Chondrocyte (in vitro differentiated cells): ENCODE measurements around the gene COL6A1. TPM values are rescaled to one million over a fixed set of nuclear protein-coding genes. Genes with fewer than 3 reads are reported as not detected.

Source experiments
- DNase-seq: peaks from one replicate; pipeline ENCODE4 v3.0.0; 2021; ENCODE audit warnings: mixed read lengths, low spot score
- H3K27ac Mint-ChIP-seq: one replicate; pipeline ENCODE4 v1.8.0; 2021; ENCODE audit warnings: mild to moderate bottlenecking, moderate library complexity, mixed read lengths; ENCODE audit not compliant: unreplicated experiment
- H3K27me3 Mint-ChIP-seq: 2 replicates; pipeline ENCODE4 v1.8.0; 2021; ENCODE audit warnings: low read depth, mixed read lengths
- H3K36me3 Mint-ChIP-seq: 2 replicates; pipeline ENCODE4 v1.8.0; 2021; ENCODE audit warnings: low read depth, mixed read lengths
- H3K4me1 Mint-ChIP-seq: 2 replicates; pipeline ENCODE4 v1.8.0; 2021; ENCODE audit warnings: low read depth, mild to moderate bottlenecking, mixed read lengths
- H3K4me3 Mint-ChIP-seq: one replicate; pipeline ENCODE4 v1.8.0; 2021; ENCODE audit warnings: mild to moderate bottlenecking, moderate library complexity, mixed read lengths; ENCODE audit not compliant: unreplicated experiment
- H3K9me3 Mint-ChIP-seq: 2 replicates; pipeline ENCODE4 v1.8.0; 2021; ENCODE audit warnings: low read depth, mixed read lengths
- total RNA-seq: library from RNA; stranded (reverse); gene quantifications from 3 replicates; pipeline ENCODE4 v1.2.1, GENCODE V29; 2021
- TF ChIP-seq, protein P1 (sequence below): fragments of 200-600 bp; sonication (generic); IDR thresholded peaks from 2 replicates; pipeline ENCODE4 v1.5.0; 2021; ENCODE audit warnings: antibody characterized with exemption, mild to moderate bottlenecking, moderate library complexity

Gene COL6A1
- total RNA-seq, 1 donor from 2014 or later = 1,052 TPM

DNA sequence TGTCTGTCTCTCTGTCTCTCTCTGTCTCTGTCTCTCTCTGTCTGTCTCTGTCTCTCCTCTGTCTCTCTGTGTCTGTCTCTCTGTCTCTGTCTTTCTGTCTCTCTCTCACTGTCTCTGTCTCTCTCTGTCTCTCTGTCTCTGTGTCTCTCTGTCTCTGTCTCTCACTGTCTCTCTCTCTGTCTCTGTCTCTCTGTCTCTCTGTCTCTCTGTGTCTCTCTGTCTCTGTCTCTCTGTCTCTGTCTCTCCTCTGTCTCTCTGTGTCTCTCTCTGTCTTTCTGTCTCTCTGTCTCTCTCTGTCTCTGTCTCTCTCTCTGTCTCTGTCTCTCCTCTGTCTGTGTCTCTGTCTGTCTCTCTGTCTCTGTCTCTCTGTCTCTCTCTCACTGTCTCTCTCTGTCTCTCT lies 873 bp upstream of the COL6A1 start:
- Mint-ChIP-seq H3K4me1 (peaks cover 39% of the 10 kb centered on the region), H3K4me3 (no peak overlapping the region), H3K36me3 (peaks cover 11% of the 10 kb centered on the region), H3K27ac (no peak overlapping the region), H3K27me3 (no peaks in the 10 kb centered on the region), H3K9me3 (no peaks in the 10 kb centered on the region)
- TF ChIP-seq, protein P1, sequence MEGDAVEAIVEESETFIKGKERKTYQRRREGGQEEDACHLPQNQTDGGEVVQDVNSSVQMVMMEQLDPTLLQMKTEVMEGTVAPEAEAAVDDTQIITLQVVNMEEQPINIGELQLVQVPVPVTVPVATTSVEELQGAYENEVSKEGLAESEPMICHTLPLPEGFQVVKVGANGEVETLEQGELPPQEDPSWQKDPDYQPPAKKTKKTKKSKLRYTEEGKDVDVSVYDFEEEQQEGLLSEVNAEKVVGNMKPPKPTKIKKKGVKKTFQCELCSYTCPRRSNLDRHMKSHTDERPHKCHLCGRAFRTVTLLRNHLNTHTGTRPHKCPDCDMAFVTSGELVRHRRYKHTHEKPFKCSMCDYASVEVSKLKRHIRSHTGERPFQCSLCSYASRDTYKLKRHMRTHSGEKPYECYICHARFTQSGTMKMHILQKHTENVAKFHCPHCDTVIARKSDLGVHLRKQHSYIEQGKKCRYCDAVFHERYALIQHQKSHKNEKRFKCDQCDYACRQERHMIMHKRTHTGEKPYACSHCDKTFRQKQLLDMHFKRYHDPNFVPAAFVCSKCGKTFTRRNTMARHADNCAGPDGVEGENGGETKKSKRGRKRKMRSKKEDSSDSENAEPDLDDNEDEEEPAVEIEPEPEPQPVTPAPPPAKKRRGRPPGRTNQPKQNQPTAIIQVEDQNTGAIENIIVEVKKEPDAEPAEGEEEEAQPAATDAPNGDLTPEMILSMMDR = no peak
- no peak for DNase-seq

DNA sequence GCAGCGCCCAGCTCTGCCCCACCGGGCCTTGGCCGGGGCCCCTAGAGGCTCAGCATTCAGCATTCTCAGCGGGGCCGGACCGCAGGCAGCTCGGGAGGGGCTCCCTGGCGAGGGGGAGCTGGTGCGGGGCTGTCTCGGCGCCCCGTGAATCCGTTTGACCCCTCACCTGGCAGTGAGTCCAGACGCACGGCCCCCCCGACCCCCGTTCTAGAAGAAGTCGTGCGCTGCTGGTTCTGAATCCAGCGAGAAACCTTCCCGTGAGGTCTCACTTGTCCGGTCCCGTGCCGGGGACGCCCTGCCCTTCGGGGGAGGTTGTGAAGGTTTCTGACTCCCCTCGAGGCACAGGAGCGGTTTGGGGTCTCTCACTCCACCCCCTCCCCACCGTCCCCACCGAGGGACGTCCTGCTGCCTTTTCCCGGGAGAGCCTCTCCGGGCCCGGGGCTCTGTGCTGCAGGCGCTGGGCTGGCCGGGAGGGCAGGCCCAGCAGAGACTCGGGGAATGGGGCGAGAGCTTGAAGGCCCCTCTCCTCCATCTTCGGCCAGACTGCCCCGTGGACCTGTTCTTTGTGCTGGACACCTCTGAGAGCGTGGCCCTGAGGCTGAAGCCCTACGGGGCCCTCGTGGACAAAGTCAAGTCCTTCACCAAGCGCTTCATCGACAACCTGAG lies 655 bp downstream of the COL6A1 start:
- peaks cover 35% of the 10 kb centered on the region for H3K4me1 Mint-ChIP-seq
- DNase-seq = no peak
- peaks cover 16% of the 10 kb centered on the region for H3K36me3 Mint-ChIP-seq
- H3K27ac Mint-ChIP-seq = peak overlapping the region; percentile 17
- no peaks in the 10 kb centered on the region for H3K27me3 Mint-ChIP-seq
- peak overlapping the region; percentile 78 for H3K4me3 Mint-ChIP-seq
- TF ChIP-seq, protein P1 = no peak
- no peaks in the 10 kb centered on the region for H3K9me3 Mint-ChIP-seq

DNA sequence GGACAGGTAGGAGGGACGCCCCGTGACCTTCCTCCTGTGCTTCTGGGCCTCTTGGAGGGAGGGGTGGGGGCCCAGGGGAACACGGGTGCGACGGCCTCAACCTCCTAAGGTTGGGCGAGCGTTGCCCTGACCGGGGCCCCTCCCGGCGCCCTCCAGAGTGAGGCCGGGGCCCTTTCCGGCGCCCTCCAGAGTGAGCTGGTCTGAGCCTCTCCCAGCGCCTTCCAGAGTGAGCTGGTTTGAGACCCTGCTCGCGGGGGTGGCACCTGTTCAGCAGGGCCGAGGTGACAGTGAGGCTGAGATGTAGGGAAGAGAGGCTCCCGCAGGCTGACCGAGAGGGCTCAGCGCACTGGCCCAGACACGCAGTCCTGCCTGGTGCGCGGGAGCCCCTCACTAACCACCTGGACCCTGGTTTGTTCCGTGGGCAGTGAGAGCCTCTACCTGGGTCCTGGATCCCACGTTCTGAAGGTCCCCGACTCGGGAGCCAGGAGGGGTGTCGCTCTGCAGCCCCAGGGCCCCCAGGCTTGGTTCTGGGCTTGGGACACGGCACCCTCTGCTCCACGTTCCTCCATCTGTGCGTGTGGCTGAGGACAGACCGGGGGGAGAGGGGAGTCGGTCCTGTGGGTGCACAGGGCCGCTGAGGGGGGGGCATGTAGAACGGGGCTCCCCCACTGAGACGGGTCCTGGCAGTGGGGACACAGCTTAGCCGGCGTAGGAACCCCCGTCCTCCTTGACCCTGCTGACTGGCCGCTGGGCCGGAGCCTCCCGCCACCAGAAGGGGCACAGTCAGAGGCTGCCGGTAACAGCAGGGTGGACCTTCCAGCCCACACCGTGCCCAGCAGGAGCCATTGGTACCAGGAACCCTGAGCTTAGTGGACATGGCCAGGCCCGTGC lies 1.4 kb downstream of the COL6A1 start:
- no peak for DNase-seq
- peak overlapping the region; percentile 78 for H3K4me3 Mint-ChIP-seq

DNA sequence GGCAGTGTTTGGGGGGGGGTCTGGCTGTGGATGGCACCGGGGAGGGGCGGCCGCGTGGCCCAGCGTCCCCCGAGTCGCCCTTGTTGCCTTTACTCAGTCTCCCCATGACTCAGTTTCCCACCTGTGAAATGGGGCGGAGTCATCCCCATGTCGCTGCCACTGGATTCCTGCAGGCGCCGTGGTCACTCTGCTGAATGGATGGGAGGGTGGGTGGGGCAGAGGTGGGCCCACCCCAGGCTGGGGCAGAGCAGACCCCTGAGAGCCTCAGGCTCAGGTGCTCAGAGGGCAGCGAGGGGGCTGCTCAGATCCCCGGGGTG lies 2.0 kb downstream of the COL6A1 start:
- TF ChIP-seq, protein P1 = no peak
- peaks cover 26% of the 10 kb centered on the region for H3K4me1 Mint-ChIP-seq
- no peaks in the 10 kb centered on the region for H3K9me3 Mint-ChIP-seq
- peaks cover 16% of the 10 kb centered on the region for H3K36me3 Mint-ChIP-seq
- DNase-seq = no peak
- H3K4me3 Mint-ChIP-seq = peak overlapping the region; percentile 78
- no peaks in the 10 kb centered on the region for H3K27me3 Mint-ChIP-seq
- no peak overlapping the region for H3K27ac Mint-ChIP-seq

More for the DNA sequence above, 1.4 kb downstream of the COL6A1 start:
- H3K4me1 Mint-ChIP-seq = peaks cover 31% of the 10 kb centered on the region
- H3K36me3 Mint-ChIP-seq = peaks cover 16% of the 10 kb centered on the region
- TF ChIP-seq, protein P1 = peak; percentile 30
- H3K9me3 Mint-ChIP-seq = no peaks in the 10 kb centered on the region
- peak overlapping the region; percentile 22 for H3K27ac Mint-ChIP-seq
- H3K27me3 Mint-ChIP-seq = no peaks in the 10 kb centered on the region

DNA sequence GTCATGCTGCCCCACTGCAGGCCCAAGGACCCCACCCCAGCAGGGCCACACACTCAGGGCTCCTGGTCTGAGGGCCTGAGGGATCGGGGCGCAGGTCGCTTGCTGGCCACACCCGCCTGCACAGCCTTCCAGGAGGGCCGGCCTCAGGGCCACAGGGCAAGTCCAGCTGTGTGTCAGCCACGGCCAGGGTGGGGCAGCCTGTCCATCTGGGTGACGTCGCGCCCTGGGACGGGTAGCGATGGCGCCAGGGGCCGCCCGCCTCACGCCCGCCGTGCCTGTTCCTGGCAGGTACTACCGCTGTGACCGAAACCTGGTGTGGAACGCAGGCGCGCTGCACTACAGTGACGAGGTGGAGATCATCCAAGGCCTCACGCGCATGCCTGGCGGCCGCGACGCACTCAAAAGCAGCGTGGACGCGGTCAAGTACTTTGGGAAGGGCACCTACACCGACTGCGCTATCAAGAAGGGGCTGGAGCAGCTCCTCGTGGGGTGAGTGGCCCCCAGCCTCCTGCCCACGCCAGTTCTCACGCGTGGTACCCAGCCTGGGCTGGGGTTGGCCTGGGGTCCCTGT lies 2.5 kb downstream of the COL6A1 start:
- Mint-ChIP-seq H3K27me3 (no peaks in the 10 kb centered on the region), H3K27ac (no peak overlapping the region), H3K4me3 (peak overlapping the region; percentile 64), H3K36me3 (peaks cover 16% of the 10 kb centered on the region), H3K9me3 (no peaks in the 10 kb centered on the region), H3K4me1 (peaks cover 21% of the 10 kb centered on the region)
- TF ChIP-seq, protein P1 = no peak
- no peak for DNase-seq
